ENCODE results near the gene PGBD5.

The PGBD5 gene

DNA sequence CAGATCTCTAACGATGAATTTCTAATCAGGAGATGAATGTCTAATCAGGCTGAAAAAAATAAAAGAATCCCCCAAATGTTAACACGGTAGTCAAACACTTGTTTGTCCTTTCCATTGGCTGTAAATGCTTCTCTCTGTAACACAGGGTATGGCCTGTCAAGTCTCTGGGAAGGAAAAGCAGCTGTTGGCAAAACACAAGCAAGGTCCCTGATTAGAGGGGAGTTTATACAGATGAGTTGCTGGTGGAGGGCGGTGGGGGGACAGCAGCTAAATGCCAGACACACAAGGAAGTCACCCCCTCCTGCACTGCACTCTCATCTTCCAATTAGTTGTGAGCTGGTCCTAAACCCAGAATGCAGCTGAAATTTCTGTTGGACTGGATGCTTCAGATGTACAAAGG lies 51.0 kb downstream of the PGBD5 start:
- DNase-seq: no peak

DNA sequence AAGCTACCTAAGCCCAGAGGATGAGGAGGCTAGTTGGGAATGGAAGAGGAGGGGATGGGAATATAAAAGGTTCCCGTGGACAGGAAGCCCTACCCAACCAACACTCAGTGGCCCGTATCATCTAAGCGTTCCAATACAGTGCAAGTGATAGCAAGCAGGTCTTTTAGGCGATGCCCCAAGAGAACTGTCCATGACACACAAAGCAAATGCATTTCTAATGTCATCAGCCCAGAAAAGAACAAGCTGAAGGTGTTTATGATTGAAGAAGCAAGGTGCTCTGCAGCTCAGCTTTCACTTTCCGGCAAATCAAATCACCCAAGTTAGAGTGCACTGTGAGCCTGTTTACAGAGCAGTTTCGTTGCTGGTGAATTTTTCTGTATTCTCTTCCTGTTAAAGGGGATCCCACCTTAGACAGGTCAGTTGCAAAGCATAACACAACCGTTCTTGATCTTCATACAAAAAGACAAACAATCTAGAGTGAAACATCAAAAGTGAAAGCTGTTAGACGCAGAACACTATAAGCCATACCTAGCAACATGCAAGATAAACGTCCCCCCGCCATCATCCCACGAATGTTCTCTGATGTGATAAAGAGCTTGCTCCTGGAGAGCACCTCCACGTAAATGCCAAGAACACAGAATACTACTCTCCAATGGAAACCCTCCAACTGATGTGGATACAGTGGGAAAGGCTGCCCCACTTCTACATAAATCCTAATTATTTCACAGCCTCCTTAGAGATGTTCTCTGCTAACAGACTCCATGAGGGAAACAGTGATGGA lies 54.0 kb downstream of the PGBD5 start:
- DNase-seq: no peak

DNA sequence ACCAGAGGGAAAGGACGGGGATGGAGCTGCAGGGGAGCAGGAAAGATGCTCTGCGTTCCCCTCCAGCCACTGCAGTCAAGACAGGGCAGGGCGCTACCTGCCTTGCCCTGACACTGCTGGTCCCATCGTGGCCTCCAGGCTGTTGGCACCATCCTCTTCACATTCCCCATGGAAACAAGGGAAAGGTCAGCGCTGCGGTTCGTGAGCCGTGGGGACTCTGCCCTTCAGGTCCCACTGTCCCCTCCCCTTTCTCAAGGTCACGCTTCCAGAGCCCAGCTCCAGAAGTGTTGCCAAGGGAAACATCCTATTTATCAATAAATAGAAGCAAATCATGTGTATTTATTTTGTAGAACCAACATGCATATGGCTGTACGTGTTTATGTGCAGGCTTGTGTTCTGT lies 56.0 kb downstream of the PGBD5 start:
- no peak for DNase-seq

DNA sequence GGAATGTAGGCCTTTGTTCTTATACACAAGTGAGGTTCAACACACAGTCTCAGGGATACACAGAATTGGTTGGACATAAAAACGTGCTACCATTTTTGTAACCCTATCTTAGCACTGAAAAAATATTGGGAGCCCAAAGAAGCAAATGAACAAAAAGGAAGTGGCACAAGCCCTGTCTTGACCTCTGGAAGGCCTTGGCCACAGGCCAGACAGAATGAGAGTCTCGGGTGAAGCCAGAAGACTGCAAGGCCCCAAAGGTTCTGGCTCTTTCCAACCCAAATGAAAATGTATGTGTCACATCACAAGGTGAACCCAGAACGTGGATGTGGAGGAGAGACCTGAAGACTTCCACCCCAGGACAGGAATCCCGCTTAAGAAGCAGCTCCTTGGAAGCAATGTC lies 57.3 kb downstream of the PGBD5 start:
- DNase-seq: no peak

- no peak for DNase-seq
Measured at GRCh38 chr1:230368363-230368762, 57.8 kb downstream of the PGBD5 start.

DNA sequence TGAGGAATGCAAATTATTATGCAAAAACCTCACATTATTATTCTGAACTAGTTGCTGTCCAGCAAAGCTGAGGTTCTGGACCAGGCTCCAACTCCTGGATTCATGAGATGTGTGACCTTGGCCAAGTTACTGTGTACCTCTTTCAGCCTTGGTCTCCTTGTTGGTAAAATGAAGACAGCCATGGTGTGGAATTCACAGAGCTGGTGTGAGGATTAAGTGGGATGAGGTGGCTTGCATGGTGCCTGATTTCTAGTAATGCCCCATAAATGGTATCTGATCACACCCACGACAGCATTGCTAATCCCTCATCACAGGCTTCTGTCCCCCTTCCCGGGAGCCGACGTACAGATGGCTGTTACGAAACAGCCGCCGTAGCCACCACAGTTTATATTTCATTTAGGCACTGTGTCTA lies 59.6 kb downstream of the PGBD5 start:
- no peak for DNase-seq

DNA sequence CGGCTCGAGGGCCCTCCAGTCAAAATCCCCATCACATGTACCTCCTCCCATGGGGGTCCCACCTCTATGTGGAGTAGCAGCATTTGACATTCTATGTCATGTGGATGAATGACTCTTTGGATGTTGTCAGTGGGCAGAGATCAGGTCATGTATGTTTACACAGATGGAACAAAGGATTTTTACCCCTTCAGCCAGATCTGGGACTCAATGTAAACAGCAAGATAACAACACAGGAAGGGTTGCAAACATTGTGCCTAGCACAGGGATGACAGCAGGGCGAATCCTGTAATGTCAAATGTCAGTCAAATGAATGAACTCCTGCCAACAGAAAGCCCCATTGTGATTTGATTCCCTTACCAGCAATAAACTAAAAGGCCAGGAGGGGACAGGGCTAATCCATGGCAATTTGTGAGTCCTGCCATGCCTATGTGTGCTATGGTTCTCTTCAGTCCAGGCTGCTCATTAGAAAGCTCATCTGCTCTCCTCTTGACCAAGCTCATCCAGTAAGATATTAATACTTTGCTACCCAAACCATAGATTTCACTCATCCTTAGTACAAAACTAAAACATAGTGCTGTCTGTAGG lies 60.3 kb downstream of the PGBD5 start:
- DNase-seq: no peak

DNA sequence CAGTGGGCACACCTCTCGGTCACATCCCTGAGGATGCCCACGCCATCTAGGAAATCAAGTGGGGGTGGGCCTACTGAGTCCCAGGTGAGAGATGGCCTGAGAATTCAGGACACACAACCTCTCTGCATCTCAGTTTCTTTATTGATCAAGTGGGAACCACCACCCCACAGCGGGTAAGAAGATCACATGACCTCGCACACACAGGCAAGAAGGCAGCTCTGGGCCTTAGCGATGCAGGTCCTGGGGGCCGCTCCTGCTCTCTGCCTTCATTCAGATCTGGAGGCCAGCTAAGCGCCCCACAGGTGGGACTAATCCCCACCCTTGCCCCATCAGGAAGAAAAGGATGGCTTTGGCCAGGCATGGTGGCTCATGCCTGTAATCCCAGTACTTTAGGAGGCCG lies 63.2 kb downstream of the PGBD5 start:
- no peak for DNase-seq

DNA sequence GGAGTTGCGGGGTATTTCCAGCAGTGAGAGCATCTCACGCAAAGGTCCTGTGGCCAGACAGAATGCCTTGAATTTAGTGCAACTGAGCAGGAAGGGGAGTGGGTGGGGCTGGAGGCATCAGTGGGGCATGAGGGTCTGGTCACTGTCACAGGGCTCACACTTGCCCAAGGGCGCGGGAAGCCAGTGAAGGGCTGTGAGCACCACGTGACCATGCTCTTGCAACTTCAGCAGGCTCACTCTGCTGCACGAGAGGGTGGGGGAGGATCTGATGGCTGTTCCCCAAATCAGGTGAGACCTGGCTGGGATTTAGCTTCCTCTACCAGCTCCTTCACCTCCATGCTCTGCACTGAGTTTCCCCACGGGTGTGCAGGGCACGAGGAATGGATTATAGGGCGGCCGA lies 64.2 kb downstream of the PGBD5 start:
- no peak for DNase-seq

DNA sequence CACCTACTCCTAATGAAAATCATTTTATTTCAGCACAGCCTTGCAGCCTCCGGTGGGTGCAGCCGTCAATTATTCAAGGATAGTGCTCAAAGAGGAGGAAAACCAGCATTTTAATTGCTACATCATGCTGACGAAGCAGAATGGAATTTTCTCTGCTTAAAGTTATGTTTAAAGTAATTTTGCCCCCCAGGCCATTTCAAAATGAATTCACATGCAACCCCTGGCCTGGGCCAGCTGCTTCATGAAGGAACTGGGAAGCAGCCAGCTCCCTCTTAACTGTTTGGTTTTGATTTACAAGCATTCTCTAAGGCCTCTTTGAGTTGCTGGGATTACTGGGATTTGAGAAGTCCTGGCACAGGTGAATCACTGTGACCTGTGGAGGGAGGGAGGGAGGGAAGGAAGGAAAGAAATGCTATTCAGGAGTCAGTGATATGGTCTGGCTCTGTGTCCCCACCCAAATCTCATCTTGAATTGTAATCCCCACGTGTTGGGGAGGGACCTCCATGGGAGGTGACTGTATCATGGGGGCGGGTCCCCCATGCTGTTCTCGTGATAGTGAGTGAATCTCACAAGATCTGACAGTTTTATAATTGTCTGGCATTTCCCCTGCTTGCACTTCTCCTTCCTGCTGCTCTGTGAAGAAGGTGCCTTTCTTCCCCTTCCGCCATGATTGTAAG lies 66.0 kb downstream of the PGBD5 start:
- DNase-seq: no peak

DNA sequence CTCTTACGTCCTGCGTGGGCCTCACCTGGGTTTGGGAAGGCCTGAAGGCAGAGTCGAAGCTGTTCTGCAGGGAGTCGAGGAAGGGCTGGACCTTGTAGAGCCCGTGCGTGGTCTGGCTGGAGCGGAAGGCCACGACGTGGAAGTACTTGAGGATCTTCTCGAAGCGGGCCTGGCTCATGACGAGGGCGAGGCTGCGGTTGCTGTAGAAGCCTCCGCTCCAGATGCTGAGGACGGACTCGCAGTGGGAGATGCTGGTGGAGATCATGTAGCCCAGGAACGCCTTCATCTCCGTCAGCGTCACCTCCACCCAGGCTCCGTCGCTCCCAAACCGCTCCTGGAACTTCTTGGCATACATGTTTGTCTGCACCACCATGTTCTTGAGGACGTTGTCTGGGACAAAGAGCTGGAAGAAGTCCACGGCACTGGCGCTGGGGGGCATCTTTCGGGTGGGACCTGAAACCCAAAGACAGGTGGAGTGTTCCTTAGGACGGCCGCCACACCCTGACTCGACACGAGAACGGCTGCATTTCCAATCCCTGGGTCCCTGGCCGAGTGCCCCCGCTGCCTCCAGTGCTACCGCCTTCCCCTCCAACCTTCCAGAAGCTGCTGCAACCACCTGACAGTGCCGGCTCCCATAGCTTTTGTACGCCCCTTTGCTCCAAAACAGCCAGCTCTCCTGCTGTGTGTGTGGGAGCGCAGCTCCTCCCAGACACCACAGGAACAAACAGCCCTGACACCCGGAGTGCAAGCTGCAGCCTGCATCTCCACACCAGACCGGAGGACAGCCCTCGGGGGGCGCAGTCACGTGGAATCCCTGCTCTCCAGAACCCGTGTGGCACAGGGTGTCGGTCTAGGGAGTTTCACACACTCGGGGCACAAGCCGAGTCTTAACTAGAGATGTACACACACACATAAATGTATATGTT lies 69.0 kb downstream of the PGBD5 start:
- DNase-seq: peak in 1 of 2 experiments; percentile 30

DNA sequence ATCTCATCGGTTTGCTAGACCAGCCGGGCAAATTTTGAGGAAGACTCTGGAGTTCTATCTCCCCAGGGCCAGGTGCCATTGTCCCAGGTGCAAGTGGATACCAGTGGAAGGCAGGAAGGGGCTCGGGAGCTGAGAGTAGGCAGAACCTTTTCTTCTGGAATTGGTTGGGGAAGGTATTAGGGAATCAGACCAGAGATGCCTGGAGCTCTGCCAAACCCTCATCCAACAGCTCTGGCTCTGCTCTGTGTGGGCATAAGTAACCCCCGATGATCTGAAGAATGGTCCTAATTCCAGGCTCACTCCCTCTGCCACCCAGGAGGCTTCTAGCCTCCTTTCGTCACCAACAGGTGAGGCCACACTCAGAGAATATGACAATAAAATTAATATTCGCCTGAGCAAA lies 69.9 kb downstream of the PGBD5 start:
- no peak for DNase-seq

- no peak for DNase-seq
Measured at GRCh38 chr1:230355594-230355993, 70.5 kb downstream of the PGBD5 start.

- no peak for DNase-seq
Measured at GRCh38 chr1:230355128-230355527, 71.0 kb downstream of the PGBD5 start.

- no peak for DNase-seq
Measured at GRCh38 chr1:230354005-230354404, 72.1 kb downstream of the PGBD5 start.

- no peak for DNase-seq
Measured at GRCh38 chr1:230352537-230352936, 73.6 kb downstream of the PGBD5 start.

DNA sequence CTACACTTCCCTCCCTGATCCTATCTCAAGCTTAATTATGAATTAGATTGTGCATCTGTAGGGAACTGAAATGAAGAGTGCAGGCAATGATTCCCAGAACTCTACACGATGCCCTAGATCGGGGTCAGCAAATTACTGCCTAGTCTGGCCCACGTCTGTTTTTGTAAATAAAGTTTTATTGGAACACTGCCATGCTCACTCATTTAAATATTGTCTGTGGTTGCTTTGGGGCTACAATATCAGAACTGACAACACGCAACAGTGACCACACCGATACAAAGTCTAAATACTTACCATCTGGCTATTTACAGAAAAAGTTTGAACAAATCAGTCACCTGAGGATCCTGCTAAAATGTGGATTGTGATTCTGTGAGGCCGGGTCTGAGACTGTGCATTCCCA lies 74.1 kb downstream of the PGBD5 start:
- no peak for DNase-seq

GRCh38 chr1:230351514-230351913 lies 74.6 kb downstream of the PGBD5 start:
- DNase-seq: no peak

DNA sequence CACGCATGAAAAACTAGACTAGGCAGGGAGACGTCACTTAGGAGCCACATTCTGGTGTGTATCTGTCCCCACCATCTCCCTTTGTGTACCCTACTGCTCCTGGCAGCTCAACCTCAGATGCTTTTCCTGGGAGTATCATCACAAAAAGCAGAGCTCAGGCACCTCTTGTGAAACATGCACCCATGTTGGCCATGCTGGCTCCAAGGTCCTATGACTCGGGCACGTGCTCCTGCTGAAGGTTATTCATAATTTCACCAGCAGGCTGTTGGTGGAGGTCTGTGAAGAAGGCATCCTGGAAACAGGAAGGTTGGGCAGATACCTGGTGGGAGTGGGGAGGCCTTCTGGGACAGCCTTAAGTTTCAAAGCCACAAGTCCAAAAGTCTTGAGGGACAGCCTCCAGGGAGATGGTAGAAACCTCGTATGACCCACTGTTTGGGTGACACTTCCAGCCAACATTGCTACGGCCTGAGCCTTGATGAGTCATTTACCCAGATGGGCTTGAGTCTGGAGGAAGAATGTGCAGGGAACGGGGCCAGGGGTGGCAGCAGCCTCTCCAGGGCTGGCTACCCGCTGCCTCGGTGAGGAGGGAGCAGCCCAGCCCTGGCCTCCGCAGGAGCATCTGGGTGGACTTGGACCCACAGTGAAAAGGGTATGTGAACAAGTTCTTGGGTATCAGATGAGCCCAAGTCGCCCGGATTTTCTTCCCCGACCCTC lies 75.8 kb downstream of the PGBD5 start:
- DNase-seq: no peak

- no peak for DNase-seq
Measured at GRCh38 chr1:230349020-230349393, 77.1 kb downstream of the PGBD5 start.

DNA sequence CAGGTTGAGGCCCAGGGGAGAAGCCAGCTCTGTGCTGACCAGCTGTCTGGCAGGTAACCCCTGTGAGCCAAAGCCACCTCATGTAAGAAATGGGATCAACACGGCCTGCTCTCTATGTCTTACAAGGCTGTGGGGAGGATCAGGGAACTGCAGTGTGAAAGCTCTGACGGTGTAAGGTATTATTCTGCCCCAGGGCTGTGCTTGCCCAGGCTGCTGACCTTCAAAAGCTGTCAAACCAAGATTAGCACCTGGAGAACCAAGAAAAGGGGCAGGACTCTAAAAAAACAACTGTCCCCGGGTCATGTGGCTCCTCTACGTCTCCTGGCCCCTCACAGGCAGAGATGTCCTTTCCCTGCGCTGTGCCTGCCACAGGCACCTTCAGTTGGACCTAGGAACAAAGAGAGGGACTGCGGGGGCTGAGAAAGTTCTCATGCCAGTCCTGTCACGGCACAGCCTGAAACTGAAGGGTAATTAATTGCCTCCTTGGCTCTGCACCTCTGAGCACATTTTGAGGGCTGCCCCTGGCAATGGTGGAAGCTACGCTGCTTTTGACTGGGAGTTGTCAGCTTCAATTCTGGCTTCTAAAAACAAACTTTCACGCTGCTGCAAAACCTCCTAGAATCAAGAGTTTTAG lies 77.6 kb downstream of the PGBD5 start:
- no peak for DNase-seq

- DNase-seq: no peak
Measured at GRCh38 chr1:230347896-230348295, 78.2 kb downstream of the PGBD5 start.
